ENCODE results near the gene CD33.

Gene CD33

DNA sequence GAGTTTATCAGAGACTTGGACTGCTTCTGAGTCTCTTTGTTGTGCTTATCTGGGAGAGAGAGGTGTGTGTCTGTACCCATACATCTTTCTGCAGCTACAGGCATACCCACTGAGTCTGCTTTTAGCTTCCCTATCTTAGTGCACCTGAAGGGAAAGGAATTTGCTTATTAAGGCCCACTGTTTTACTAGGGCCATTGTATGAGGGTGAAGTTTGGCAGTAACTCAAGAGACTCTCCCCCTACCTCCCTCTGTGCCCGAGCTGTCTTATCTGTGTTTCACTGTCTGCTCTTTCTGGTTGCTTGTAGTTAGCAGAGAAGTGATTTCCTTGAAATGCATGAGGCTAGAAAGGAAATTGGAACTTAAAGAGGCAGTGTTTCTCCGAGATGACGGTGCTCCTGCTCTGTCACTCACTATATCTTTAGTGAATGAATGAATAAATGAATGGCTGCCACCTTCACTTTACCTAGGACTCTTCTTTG is 678 bp upstream of the CD33 start:
- TF ChIP-seq CSDC2 (CRISPR knock-in tag; IDR thresholded peaks at IDR 0.05) (no peak), TOX (CRISPR knock-in tag; IDR thresholded peaks at IDR 0.05; ENCODE audit: borderline replicate concordance) (no peak), ZFP30 (CRISPR knock-in tag; IDR thresholded peaks at IDR 0.05) (no peak), OSR1 (CRISPR knock-in tag; IDR thresholded peaks at IDR 0.05) (no peak), RARB (CRISPR knock-in tag; IDR thresholded peaks at IDR 0.05) (no peak)
- TF ChIP-seq, protein P1, sequence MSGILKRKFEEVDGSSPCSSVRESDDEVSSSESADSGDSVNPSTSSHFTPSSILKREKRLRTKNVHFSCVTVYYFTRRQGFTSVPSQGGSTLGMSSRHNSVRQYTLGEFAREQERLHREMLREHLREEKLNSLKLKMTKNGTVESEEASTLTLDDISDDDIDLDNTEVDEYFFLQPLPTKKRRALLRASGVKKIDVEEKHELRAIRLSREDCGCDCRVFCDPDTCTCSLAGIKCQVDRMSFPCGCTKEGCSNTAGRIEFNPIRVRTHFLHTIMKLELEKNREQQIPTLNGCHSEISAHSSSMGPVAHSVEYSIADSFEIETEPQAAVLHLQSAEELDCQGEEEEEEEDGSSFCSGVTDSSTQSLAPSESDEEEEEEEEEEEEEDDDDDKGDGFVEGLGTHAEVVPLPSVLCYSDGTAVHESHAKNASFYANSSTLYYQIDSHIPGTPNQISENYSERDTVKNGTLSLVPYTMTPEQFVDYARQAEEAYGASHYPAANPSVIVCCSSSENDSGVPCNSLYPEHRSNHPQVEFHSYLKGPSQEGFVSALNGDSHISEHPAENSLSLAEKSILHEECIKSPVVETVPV (CRISPR knock-in tag; IDR thresholded peaks at IDR 0.05): no peak
- TF ChIP-seq, protein P2, sequence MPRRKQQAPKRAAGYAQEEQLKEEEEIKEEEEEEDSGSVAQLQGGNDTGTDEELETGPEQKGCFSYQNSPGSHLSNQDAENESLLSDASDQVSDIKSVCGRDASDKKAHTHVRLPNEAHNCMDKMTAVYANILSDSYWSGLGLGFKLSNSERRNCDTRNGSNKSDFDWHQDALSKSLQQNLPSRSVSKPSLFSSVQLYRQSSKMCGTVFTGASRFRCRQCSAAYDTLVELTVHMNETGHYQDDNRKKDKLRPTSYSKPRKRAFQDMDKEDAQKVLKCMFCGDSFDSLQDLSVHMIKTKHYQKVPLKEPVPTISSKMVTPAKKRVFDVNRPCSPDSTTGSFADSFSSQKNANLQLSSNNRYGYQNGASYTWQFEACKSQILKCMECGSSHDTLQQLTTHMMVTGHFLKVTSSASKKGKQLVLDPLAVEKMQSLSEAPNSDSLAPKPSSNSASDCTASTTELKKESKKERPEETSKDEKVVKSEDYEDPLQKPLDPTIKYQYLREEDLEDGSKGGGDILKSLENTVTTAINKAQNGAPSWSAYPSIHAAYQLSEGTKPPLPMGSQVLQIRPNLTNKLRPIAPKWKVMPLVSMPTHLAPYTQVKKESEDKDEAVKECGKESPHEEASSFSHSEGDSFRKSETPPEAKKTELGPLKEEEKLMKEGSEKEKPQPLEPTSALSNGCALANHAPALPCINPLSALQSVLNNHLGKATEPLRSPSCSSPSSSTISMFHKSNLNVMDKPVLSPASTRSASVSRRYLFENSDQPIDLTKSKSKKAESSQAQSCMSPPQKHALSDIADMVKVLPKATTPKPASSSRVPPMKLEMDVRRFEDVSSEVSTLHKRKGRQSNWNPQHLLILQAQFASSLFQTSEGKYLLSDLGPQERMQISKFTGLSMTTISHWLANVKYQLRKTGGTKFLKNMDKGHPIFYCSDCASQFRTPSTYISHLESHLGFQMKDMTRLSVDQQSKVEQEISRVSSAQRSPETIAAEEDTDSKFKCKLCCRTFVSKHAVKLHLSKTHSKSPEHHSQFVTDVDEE (CRISPR knock-in tag; IDR thresholded peaks at IDR 0.05): no peak
- TF ChIP-seq, protein P3, sequence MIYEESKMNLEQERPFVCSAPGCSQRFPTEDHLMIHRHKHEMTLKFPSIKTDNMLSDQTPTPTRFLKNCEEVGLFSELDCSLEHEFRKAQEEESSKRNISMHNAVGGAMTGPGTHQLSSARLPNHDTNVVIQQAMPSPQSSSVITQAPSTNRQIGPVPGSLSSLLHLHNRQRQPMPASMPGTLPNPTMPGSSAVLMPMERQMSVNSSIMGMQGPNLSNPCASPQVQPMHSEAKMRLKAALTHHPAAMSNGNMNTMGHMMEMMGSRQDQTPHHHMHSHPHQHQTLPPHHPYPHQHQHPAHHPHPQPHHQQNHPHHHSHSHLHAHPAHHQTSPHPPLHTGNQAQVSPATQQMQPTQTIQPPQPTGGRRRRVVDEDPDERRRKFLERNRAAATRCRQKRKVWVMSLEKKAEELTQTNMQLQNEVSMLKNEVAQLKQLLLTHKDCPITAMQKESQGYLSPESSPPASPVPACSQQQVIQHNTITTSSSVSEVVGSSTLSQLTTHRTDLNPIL (CRISPR knock-in tag; IDR thresholded peaks at IDR 0.05; ENCODE audit: low read depth): no peak
- ATAC-seq: no peak

DNA sequence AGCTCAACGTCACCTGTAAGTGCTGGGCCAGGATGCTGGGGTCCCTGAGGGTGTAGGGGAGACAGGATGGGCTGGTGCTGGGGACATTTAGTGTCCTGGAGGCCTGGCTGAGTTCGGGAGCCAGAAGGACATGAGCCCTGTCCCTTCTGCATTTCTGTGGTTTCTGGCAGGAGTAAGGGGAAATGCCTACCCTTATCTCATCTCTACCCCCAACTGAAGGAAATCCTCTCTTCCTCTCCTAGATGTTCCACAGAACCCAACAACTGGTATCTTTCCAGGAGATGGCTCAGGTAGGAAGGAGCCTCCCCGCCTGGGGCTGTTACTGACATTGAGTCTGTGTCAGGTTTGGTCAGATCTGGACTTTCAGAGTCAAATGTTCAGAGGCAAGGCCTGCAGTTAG is 1.2 kb downstream of the CD33 start:
- TF ChIP-seq BACH2 (CRISPR knock-in tag; IDR thresholded peaks at IDR 0.05; ENCODE audit: borderline replicate concordance) (no peak), ZNF565 (CRISPR knock-in tag; conservative IDR thresholded peaks at IDR 0.05; ENCODE audit: low read depth) (no peak), ISL1 (CRISPR knock-in tag; IDR thresholded peaks at IDR 0.05) (no peak), PPARA (CRISPR knock-in tag; IDR thresholded peaks at IDR 0.05; ENCODE audit: borderline replicate concordance) (no peak), ZFP30 (CRISPR knock-in tag; IDR thresholded peaks at IDR 0.05) (no peak), OSR1 (CRISPR knock-in tag; IDR thresholded peaks at IDR 0.05) (no peak), GLIS3 (CRISPR knock-in tag; IDR thresholded peaks at IDR 0.05) (no peak), ZC3H10 (CRISPR knock-in tag; IDR thresholded peaks at IDR 0.05) (no peak), RARB (CRISPR knock-in tag; IDR thresholded peaks at IDR 0.05) (no peak), ESRRG (CRISPR knock-in tag; IDR thresholded peaks at IDR 0.05) (no peak), ARNTL (CRISPR knock-in tag; IDR thresholded peaks at IDR 0.05; ENCODE audit: borderline replicate concordance, low read depth) (no peak), TOX (CRISPR knock-in tag; IDR thresholded peaks at IDR 0.05; ENCODE audit: borderline replicate concordance) (no peak), ZFP3 (CRISPR knock-in tag; IDR thresholded peaks at IDR 0.05) (no peak)
- TF ChIP-seq, protein P4, sequence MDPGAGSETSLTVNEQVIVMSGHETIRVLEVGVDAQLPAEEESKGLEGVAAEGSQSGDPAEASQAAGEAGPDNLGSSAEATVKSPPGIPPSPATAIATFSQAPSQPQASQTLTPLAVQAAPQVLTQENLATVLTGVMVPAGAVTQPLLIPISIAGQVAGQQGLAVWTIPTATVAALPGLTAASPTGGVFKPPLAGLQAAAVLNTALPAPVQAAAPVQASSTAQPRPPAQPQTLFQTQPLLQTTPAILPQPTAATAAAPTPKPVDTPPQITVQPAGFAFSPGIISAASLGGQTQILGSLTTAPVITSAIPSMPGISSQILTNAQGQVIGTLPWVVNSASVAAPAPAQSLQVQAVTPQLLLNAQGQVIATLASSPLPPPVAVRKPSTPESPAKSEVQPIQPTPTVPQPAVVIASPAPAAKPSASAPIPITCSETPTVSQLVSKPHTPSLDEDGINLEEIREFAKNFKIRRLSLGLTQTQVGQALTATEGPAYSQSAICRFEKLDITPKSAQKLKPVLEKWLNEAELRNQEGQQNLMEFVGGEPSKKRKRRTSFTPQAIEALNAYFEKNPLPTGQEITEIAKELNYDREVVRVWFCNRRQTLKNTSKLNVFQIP (CRISPR knock-in tag; IDR thresholded peaks at IDR 0.05; ENCODE audit: borderline replicate concordance, low read depth): no peak
- TF ChIP-seq, protein P5, sequence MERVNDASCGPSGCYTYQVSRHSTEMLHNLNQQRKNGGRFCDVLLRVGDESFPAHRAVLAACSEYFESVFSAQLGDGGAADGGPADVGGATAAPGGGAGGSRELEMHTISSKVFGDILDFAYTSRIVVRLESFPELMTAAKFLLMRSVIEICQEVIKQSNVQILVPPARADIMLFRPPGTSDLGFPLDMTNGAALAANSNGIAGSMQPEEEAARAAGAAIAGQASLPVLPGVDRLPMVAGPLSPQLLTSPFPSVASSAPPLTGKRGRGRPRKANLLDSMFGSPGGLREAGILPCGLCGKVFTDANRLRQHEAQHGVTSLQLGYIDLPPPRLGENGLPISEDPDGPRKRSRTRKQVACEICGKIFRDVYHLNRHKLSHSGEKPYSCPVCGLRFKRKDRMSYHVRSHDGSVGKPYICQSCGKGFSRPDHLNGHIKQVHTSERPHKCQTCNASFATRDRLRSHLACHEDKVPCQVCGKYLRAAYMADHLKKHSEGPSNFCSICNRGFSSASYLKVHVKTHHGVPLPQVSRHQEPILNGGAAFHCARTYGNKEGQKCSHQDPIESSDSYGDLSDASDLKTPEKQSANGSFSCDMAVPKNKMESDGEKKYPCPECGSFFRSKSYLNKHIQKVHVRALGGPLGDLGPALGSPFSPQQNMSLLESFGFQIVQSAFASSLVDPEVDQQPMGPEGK (CRISPR knock-in tag; IDR thresholded peaks at IDR 0.05; ENCODE audit: borderline replicate concordance): no peak
- TF ChIP-seq, protein P3 (CRISPR knock-in tag; IDR thresholded peaks at IDR 0.05; ENCODE audit: low read depth): no peak
- TF ChIP-seq, protein P1 (CRISPR knock-in tag; IDR thresholded peaks at IDR 0.05): no peak
- ATAC-seq: no peak

Data from SK-N-SH treated with all-trans-retinoic acid at 6 μM for 48 hours (cell line).